Measurements from ENCODE around the gene MICAL1.

Gene MICAL1

GRCh38 chr6:109441069-109441816, 14.3 kb downstream of the MICAL1 start:
- peak overlapping the region; percentile 74 for H3K4me3 ChIP-seq (ENCODE audit: low read depth, low read length)
- no peak for DNase-seq (ENCODE audit: low read depth)
- TF ChIP-seq CTCF (IDR thresholded peaks at IDR 0.05; ENCODE audit: low read depth, low read length, missing control alignments), result peak; percentile 31

- peak within 1 kb of the TSS; percentile 74 for H3K4me3 ChIP-seq (ENCODE audit: low read depth, low read length)
- TF ChIP-seq CTCF (IDR thresholded peaks at IDR 0.05; ENCODE audit: low read depth, low read length, missing control alignments), result no peak
- DNase-seq (ENCODE audit: low read depth), result peak; percentile 45
Observed at GRCh38 chr6:109440331-109441068, 15.1 kb downstream of the MICAL1 start, which contains the start of the genes PPIL6 and SMPD2. Gene PPIL6 (minus strand): TSS chr6:109440628. CDS start chr6:109440590, 38 bp downstream. Gene SMPD2 (plus strand): TSS chr6:109440724. CDS start chr6:109441122, 398 bp downstream.

- H3K4me3 ChIP-seq (ENCODE audit: low read depth, low read length), result no peak overlapping the region
- no peak for TF ChIP-seq CTCF (IDR thresholded peaks at IDR 0.05; ENCODE audit: low read depth, low read length, missing control alignments)
- no peak for DNase-seq (ENCODE audit: low read depth)
Observed at GRCh38 chr6:109436041-109436440, 19.5 kb downstream of the MICAL1 start.

GRCh38 chr6:109434456-109434855, 21.1 kb downstream of the MICAL1 start:
- H3K4me3 ChIP-seq (ENCODE audit: low read depth, low read length), result no peak overlapping the region
- no peak for TF ChIP-seq CTCF (IDR thresholded peaks at IDR 0.05; ENCODE audit: low read depth, low read length, missing control alignments)
- no peak for DNase-seq (ENCODE audit: low read depth)

- H3K4me3 ChIP-seq (ENCODE audit: low read depth, low read length), result no peak overlapping the region
- no peak for DNase-seq (ENCODE audit: low read depth)
- no peak for TF ChIP-seq CTCF (IDR thresholded peaks at IDR 0.05; ENCODE audit: low read depth, low read length, missing control alignments)
Observed at GRCh38 chr6:109429496-109429895, 26.1 kb downstream of the MICAL1 start.

GRCh38 chr6:109428889-109429477, 26.6 kb downstream of the MICAL1 start:
- no peak overlapping the region for H3K4me3 ChIP-seq (ENCODE audit: low read depth, low read length)
- DNase-seq (ENCODE audit: low read depth), result no peak
- TF ChIP-seq CTCF (IDR thresholded peaks at IDR 0.05; ENCODE audit: low read depth, low read length, missing control alignments), result no peak

All from GM12864 (cell line).